Stomach (tissue), 9 donors: ENCODE results near the gene CSNK2B. TPM values are rescaled to one million over a fixed set of nuclear protein-coding genes. Genes with fewer than 3 reads are reported as not detected.

ENCODE experiments used
- DNase-seq, 2 donors: peaks; one replicate each; pipeline versions ENCODE4 v3.0.0 to v3.0.0-alpha.2; 2013 to 2019
- H3K27ac ChIP-seq, 5 donors: fragments of 200-600 bp in 4 of 5; sonication (generic) in 4 of 5; one replicate each; pipeline ENCODE4 v1.5.1; 2013 to 2019; ENCODE audit warnings: mild to moderate bottlenecking in 1 of 5, moderate library complexity in 1 of 5
- H3K27me3 ChIP-seq, 3 donors: fragments of 200-600 bp; sonication (generic); one replicate each; pipeline ENCODE4 v1.5.1; 2017 to 2019; ENCODE audit warnings: mixed run types in 1 of 3
- H3K36me3 ChIP-seq, 4 donors: fragments of 200-600 bp; sonication (generic); 1 replicate in 3 of 4; 2 replicates in 1 of 4; pipeline ENCODE4 v1.5.1; 2016 to 2019
- H3K4me1 ChIP-seq, 4 donors: fragments of 200-600 bp; sonication (generic); one replicate each; pipeline ENCODE4 v1.5.1; 2016 to 2019
- H3K4me3 ChIP-seq, 4 donors: fragments of 200-600 bp; sonication (generic) in 3 of 4; one replicate each; pipeline ENCODE4 v1.5.1; 2016 to 2019; ENCODE audit warnings: mild to moderate bottlenecking in 1 of 4
- H3K9me3 ChIP-seq, 4 donors: fragments of 200-600 bp; sonication (generic); one replicate each; pipeline ENCODE4 v1.5.1; 2016 to 2019
- EP300 ChIP-seq: sonication (generic); formaldehyde crosslinking; IDR thresholded peaks from one replicate; pipeline ENCODE4 v1.6.1; 2017; ENCODE audit warnings: antibody characterized with exemption
- POLR2A ChIP-seq, 4 donors: fragments of 450-650 bp; IDR thresholded peaks; one replicate each; pipeline ENCODE4 v1.6.1; 2016; ENCODE audit warnings: antibody characterized with exemption in 4 of 4, control low read depth in 2 of 4, mild to moderate bottlenecking in 1 of 4, moderate library complexity in 1 of 4
- POLR2AphosphoS5 ChIP-seq, 3 donors: sonication (generic); formaldehyde crosslinking; IDR thresholded peaks; one replicate each; pipeline ENCODE4 v1.6.1; 2016; ENCODE audit warnings: antibody characterized with exemption in 3 of 3
- WGBS, 5 donors: extraction: QIAGEN DNeasy Blood & Tissue Kit in 3 of 5; methylation state at CpG; one replicate each; pipeline versions ENCODE4 v1.1.5 to v1.1.7; 2013 to 2018; 5-methylcytosine and 5-hydroxymethylcytosine counted together
- intact Hi-C: fragments of 100-400 bp; cut with DNase I; formaldehyde crosslinking; loops from one replicate; pipeline ENCODE4 v1.15.1; 2023; ENCODE audit warnings: low total_unique reads
- polyA plus RNA-seq, 3 donors: library from polyadenylated mRNA; stranded (reverse); fragments of 200-250 nt; gene quantifications; one replicate each; pipeline ENCODE4 v1.2.3, GENCODE V29; 2013
- total RNA-seq, 5 donors: library from RNA; depleted of rRNA; stranded (reverse); fragments of >200 nt; gene quantifications; one replicate each; pipeline versions ENCODE4 v1.1.0 to v1.2.3, GENCODE V29; 2014 to 2016
- TF ChIP-seq, protein P1 (sequence below), 7 experiments: fragments of 450-650 bp in 4 of 7; fragments of 200-600 bp in 3 of 7; sonication (generic) in 3 of 7; IDR thresholded peaks; one replicate each; pipeline ENCODE4 v1.5.1; 2016 to 2019; ENCODE audit warnings: antibody characterized with exemption in 7 of 7, control low read depth in 2 of 7, mild to moderate bottlenecking in 1 of 7
- donor health status: healthy with polysubstance abuse.
- donor health status: Bipolar disorder and iron deficiency.
- donor health status: healthy.

The CSNK2B gene
- total and polyA plus RNA-seq, 8 donors, result 11.3 to 375 (median 166) TPM

DNA sequence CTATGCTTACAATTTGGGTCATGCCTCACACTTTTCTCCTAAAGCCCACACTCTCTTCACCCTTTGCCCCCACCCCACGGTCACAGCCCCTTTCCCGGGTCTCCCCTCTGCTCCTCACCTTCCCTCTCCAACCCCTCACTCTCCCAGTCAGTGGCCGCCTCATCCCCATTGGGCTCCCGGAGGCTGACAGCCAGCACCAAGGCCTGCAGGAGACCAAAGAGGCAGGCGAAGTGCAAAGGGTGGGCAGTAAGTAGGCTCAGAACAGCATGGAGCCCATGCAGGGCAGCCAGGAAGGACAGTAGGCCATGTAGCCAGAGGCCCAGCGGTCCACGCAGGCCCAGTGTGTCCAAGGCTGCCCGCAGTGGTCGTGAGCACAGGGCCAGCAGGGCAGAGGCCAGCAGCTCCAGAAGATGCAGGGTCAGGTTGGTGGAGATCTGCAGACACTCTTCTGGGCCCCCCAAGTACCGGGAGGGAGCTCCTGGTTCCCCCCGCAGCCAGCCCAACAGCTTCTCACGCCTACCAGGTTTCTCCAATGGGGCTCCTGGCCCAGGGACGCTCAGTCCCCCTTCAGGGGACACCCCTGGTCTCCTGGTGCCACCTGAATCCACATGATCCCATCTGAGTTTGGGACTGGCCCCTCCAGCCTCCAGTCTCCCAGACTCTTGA lies 6.8 kb upstream of the CSNK2B start:
- H3K27ac ChIP-seq, result peak overlapping the region; percentile 78 to 93 (median 91)
- no peak for DNase-seq
- H3K4me3 ChIP-seq, result peak overlapping the region; percentile 69 to 87 (median 80)
- intact Hi-C loops, result no loop called here
- peaks cover 14 to 52% (median 48%) of the 10 kb centered on the region in 4 donors for H3K36me3 ChIP-seq
- WGBS, 5 donors, result 77 to 83% (median 81%) methylated on average over 12 to 13 of the region's 13 CpGs
- H3K27me3 ChIP-seq, result no peaks in the 10 kb centered on the region
- H3K4me1 ChIP-seq, result peaks cover 37 to 82% (median 74%) of the 10 kb centered on the region in 4 donors
- no peak for TF ChIP-seq EP300
- TF ChIP-seq POLR2AphosphoS5 (IDR thresholded peaks at IDR 0.05), result no peak
- no peak for TF ChIP-seq POLR2A (IDR thresholded peaks at IDR 0.05)
- TF ChIP-seq, protein P1, sequence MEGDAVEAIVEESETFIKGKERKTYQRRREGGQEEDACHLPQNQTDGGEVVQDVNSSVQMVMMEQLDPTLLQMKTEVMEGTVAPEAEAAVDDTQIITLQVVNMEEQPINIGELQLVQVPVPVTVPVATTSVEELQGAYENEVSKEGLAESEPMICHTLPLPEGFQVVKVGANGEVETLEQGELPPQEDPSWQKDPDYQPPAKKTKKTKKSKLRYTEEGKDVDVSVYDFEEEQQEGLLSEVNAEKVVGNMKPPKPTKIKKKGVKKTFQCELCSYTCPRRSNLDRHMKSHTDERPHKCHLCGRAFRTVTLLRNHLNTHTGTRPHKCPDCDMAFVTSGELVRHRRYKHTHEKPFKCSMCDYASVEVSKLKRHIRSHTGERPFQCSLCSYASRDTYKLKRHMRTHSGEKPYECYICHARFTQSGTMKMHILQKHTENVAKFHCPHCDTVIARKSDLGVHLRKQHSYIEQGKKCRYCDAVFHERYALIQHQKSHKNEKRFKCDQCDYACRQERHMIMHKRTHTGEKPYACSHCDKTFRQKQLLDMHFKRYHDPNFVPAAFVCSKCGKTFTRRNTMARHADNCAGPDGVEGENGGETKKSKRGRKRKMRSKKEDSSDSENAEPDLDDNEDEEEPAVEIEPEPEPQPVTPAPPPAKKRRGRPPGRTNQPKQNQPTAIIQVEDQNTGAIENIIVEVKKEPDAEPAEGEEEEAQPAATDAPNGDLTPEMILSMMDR (IDR thresholded peaks at IDR 0.05), result no peak
- no peaks in the 10 kb centered on the region for H3K9me3 ChIP-seq

DNA sequence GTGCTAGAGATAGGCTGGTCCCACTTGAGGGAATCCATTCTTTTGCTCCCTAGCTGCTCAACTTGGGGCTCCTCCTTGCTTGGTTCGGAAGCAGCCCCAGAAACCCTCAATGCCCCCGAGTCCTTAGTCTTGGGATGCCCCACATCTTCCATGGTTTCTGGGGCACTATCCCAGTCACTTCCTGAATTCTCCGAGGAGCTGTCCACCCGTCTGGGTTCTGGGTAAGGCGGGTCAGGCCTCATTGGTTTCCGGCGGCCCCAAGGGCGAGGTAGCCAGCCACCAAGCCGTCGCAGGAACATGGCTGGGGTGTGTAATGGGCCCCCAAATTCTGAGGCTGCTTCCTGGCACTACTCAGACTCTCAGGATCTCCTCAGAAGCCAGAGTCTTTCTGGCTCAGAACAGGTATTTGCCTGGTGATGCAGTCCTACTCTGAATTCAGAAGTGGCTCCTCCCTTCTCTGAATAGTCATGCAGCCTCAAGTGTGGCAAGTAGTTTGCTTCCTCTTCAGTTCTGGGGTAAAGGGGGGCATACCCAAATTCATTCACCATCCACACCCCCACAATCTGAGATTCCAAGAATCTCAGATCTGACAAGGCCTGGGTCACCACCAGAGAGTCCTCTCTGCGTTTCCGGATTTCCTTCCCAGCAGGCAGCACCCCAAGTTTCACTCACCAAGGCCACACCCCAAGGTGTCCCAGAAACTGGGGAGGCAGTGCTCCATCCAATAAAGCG lies 6.1 kb upstream of the CSNK2B start:
- peak overlapping the region; percentile 69 to 87 (median 80) for H3K4me3 ChIP-seq
- no peaks in the 10 kb centered on the region for H3K9me3 ChIP-seq
- TF ChIP-seq POLR2A (IDR thresholded peaks at IDR 0.05) (no peak), POLR2AphosphoS5 (IDR thresholded peaks at IDR 0.05) (no peak)
- H3K27me3 ChIP-seq, result no peaks in the 10 kb centered on the region
- peak overlapping the region; percentile 78 to 93 (median 91) for H3K27ac ChIP-seq
- intact Hi-C loops, result no loop called here
- peaks cover 40 to 85% (median 76%) of the 10 kb centered on the region in 4 donors for H3K4me1 ChIP-seq
- H3K36me3 ChIP-seq, result peaks cover 14 to 52% (median 48%) of the 10 kb centered on the region in 4 donors
- peak in 1 of 2 donors; percentile 54 for DNase-seq
- whole genome bisulfite sequencing, 5 donors, result 6 to 28% (median 12%) methylated on average over 13 of the region's 13 CpGs

DNA sequence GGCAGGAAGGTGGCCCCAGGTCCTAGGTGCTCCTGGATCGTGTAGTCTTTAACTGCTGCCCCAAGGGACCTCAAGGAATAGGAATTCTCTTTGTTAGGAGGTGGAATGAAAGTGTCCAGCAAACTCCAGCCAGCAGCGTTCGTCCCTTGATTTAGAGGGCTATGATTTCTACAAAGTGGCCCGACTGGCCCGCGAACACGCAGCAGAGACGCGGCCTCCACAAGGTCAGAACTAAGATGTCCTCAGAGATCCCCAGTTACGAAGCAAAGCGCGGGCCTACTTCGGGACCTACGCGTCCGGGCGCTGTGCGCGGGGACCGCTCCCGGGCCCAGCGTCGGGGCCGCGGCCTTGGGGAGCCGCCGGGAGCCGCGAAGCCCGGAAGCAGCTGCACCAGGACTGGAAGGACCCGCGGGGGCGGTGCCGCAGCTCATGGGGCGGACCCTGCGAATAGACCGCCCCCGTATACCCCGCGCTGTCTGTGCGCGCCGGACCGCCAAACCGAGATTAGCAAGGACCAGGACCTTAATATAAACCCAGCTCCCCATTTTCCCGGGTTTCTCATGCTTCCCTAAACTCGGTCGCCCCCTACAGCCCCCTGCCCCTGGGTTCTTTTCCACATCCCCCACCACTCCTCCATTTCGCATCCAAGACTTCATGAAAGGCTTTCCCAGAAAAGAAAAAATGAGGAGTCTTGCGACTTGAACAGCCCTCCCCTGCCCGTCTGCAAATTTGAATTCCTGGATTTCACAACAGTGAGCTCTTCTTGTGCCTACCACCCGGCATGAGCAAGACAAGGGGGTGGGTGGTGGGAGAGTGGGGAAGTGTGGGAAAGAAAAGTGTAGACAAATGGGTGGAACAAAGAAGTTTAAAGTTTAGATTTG lies 5.3 kb upstream of the CSNK2B start, which contains the start of gene C6orf47:
C6orf47 (minus strand) TSS at position 398 of the 881 bp plus-strand sequence. CDS start 831 bp downstream, outside the sequence.
- intact Hi-C loops, result no loop called here

DNA sequence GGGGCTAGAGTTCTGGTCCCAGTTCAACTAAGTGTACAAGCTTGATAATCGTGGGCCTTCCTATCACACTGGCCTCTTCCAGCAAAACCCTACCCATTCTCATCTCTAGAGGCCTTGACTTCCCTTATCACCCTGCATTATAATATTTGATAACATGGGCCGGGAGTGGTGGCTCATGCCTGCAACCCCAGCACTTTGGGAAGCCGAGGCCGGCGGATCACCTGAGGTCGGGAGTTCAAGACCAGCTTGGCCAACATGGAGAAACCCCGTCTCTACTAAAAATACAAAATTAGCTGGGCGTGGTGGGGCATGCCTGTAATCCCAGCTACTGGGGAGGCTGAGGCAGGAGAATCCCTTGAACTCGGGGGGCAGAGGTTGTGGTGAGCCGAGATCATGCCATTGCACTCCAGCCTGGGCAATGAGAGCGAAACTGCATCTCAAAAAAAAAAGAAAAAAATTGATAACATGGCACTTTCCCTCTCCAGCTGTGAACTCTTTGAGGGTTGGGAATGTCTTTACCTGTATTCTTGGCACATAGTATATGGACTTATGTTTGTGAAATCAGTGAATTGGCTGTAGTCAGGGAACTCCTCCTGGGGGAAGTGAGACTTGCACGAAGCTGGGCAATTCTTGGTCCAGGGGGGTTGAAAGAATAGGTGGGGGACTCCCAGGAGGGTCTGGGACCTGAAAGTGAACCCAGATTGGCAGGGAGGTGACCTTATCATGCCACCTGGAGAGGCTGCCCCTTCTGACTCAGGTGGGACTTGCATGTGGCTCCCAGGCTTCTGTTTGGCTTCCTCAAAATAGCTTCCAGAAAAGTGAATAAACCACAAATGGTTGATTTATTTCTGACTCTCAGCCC lies 4.4 kb upstream of the CSNK2B start:
- Histone ChIP-seq H3K36me3 (peaks cover 14 to 41% (median 32%) of the 10 kb centered on the region in 4 donors), H3K27me3 (no peaks in the 10 kb centered on the region), H3K4me3 (peak overlapping the region; percentile 69 to 87 (median 80)), H3K9me3 (no peaks in the 10 kb centered on the region), H3K27ac (peak overlapping the region; percentile 78 to 93 (median 91)), H3K4me1 (peaks cover 42 to 77% (median 74%) of the 10 kb centered on the region in 4 donors)
- no peak for TF ChIP-seq POLR2AphosphoS5 (IDR thresholded peaks at IDR 0.05)
- TF ChIP-seq, protein P1 (IDR thresholded peaks at IDR 0.05), result no peak
- no peak for TF ChIP-seq POLR2A (IDR thresholded peaks at IDR 0.05)
- TF ChIP-seq EP300, result no peak
- DNase-seq, result no peak
- intact Hi-C loops, result no loop called here
- 54 to 75% (median 64%) methylated on average over 12 of the region's 12 CpGs for WGBS, 5 donors

More for the DNA sequence above, 5.3 kb upstream of the CSNK2B start, which contains the start of gene C6orf47:
- WGBS, 5 donors, result 0 to 1% (median 1%) methylated on average over 26 to 52 of the region's 52 CpGs
- Histone ChIP-seq H3K36me3 (peaks cover 14 to 50% (median 41%) of the 10 kb centered on the region in 4 donors), H3K4me1 (peaks cover 40 to 82% (median 75%) of the 10 kb centered on the region in 4 donors), H3K9me3 (no peaks in the 10 kb centered on the region), H3K4me3 (peak within 1 kb of the TSS; percentile 69 to 87 (median 80)), H3K27me3 (no peaks in the 10 kb centered on the region), H3K27ac (peak within 1 kb of the TSS; percentile 78 to 93 (median 91))
- DNase-seq, result peak; percentile 90 to 96
- peak; percentile 55 to 97 (median 89) for TF ChIP-seq POLR2AphosphoS5 (IDR thresholded peaks at IDR 0.05)
- peak in 1 of 4 donors; percentile 78 for TF ChIP-seq POLR2A (IDR thresholded peaks at IDR 0.05)
- no peak for TF ChIP-seq EP300
